Suprapubic skin (tissue), 3 donors: ENCODE results near the gene PGBD4.

Source experiments
- CTCF ChIP-seq, 2 donors: fragments of 200-600 bp in 1 of 2; fragments of 450-650 bp in 1 of 2; sonication (generic) in 1 of 2; IDR thresholded peaks; one replicate each; pipeline ENCODE4 v1.5.1; 2016 to 2019; ENCODE audit warnings: antibody characterized with exemption in 2 of 2, mild to moderate bottlenecking in 1 of 2, moderate library complexity in 1 of 2
- POLR2A ChIP-seq, 2 donors: fragments of 450-650 bp; IDR thresholded peaks; one replicate each; pipeline ENCODE4 v1.6.1; 2017; ENCODE audit warnings: antibody characterized with exemption in 2 of 2, mild to moderate bottlenecking in 2 of 2, moderate library complexity in 2 of 2

- TF ChIP-seq CTCF (IDR thresholded peaks at IDR 0.05) = no peak
- no peak for TF ChIP-seq POLR2A (IDR thresholded peaks at IDR 0.05)
These were observed 37.4 kb upstream of the PGBD4 start for GRCh38 chr15:34064438-34064837.
